GM23338 (cell line): ENCODE results near the gene WNT6.

Experiments used
- CREB1 ChIP-seq: fragments of 250-450 bp; sonication (Bioruptor Pico); IDR thresholded peaks from 2 replicates; pipeline ENCODE4 v1.5.0; 2020; ENCODE audit warnings: low read depth, mild to moderate bottlenecking, moderate library complexity
- CTCF ChIP-seq, 2 experiments: fragments of 200-600 bp in 1 of 2; sonication (generic) in 1 of 2; conservative IDR thresholded peaks; 2 replicates each; pipeline versions ENCODE4 v1.5.1 to v1.6.1; 2016 to 2017; ENCODE audit warnings: antibody characterized with exemption in 2 of 2, low read depth in 2 of 2, mild to moderate bottlenecking in 2 of 2, moderate library complexity in 1 of 2
- EZH2 ChIP-seq: fragments of 200-600 bp; sonication (generic); IDR thresholded peaks from one replicate; pipeline ENCODE4 v1.8.0; 2017; ENCODE audit warnings: antibody characterized with exemption, mild to moderate bottlenecking, low read depth; ENCODE audit not compliant: unreplicated experiment
- EZH2phosphoT487 ChIP-seq: fragments of 200-600 bp; sonication (generic); IDR thresholded peaks from one replicate; pipeline ENCODE4 v1.8.1; 2018; ENCODE audit warnings: antibody characterized with exemption; ENCODE audit not compliant: unreplicated experiment
- JUNB ChIP-seq: IDR thresholded peaks from one replicate; pipeline ENCODE4 v1.6.1; 2016; ENCODE audit warnings: antibody characterized with exemption; ENCODE audit not compliant: unreplicated experiment
- NANOG ChIP-seq: IDR thresholded peaks from 2 replicates; pipeline ENCODE4 v1.6.1; 2016; ENCODE audit warnings: antibody characterized with exemption, borderline replicate concordance
- POLR2AphosphoS5 ChIP-seq: IDR thresholded peaks from 2 replicates; pipeline ENCODE4 v1.6.1; 2016; ENCODE audit warnings: antibody characterized with exemption, low read depth
- STAT1 ChIP-seq: IDR thresholded peaks from one replicate; pipeline ENCODE4 v1.6.1; 2016; ENCODE audit warnings: antibody characterized with exemption; ENCODE audit not compliant: unreplicated experiment
- ZNF114 ChIP-seq: fragments of 250-450 bp; sonication (Bioruptor Pico); IDR thresholded peaks from 2 replicates; pipeline ENCODE4 v1.5.0; 2020; ENCODE audit warnings: mild to moderate bottlenecking, moderate library complexity
- TF ChIP-seq, protein P1 (sequence below): IDR thresholded peaks from one replicate; pipeline ENCODE4 v1.6.1; 2018; ENCODE audit warnings: antibody characterized with exemption; ENCODE audit not compliant: unreplicated experiment
- TF ChIP-seq, protein P2 (sequence below): fragments of 250-450 bp; sonication (Bioruptor Pico); IDR thresholded peaks from 2 replicates; pipeline ENCODE4 v1.5.0; 2020; ENCODE audit warnings: mild to moderate bottlenecking, moderate library complexity

GRCh38 chr2:218839888-218840287 lies 19.7 kb upstream of the WNT6 start:
- TF ChIP-seq CTCF (conservative IDR thresholded peaks at IDR 0.05; ENCODE audit: low read depth in 2 of 2), result no peak
- TF ChIP-seq POLR2AphosphoS5, result no peak
- no peak for TF ChIP-seq STAT1
- no peak for TF ChIP-seq EZH2phosphoT487
- TF ChIP-seq, protein P1, sequence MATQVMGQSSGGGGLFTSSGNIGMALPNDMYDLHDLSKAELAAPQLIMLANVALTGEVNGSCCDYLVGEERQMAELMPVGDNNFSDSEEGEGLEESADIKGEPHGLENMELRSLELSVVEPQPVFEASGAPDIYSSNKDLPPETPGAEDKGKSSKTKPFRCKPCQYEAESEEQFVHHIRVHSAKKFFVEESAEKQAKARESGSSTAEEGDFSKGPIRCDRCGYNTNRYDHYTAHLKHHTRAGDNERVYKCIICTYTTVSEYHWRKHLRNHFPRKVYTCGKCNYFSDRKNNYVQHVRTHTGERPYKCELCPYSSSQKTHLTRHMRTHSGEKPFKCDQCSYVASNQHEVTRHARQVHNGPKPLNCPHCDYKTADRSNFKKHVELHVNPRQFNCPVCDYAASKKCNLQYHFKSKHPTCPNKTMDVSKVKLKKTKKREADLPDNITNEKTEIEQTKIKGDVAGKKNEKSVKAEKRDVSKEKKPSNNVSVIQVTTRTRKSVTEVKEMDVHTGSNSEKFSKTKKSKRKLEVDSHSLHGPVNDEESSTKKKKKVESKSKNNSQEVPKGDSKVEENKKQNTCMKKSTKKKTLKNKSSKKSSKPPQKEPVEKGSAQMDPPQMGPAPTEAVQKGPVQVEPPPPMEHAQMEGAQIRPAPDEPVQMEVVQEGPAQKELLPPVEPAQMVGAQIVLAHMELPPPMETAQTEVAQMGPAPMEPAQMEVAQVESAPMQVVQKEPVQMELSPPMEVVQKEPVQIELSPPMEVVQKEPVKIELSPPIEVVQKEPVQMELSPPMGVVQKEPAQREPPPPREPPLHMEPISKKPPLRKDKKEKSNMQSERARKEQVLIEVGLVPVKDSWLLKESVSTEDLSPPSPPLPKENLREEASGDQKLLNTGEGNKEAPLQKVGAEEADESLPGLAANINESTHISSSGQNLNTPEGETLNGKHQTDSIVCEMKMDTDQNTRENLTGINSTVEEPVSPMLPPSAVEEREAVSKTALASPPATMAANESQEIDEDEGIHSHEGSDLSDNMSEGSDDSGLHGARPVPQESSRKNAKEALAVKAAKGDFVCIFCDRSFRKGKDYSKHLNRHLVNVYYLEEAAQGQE, result no peak
- TF ChIP-seq CREB1 (CRISPR knock-in tag), result no peak
- TF ChIP-seq EZH2, result no peak
- no peak for TF ChIP-seq ZNF114
- TF ChIP-seq JUNB, result no peak
- no peak for TF ChIP-seq NANOG
- TF ChIP-seq, protein P2, sequence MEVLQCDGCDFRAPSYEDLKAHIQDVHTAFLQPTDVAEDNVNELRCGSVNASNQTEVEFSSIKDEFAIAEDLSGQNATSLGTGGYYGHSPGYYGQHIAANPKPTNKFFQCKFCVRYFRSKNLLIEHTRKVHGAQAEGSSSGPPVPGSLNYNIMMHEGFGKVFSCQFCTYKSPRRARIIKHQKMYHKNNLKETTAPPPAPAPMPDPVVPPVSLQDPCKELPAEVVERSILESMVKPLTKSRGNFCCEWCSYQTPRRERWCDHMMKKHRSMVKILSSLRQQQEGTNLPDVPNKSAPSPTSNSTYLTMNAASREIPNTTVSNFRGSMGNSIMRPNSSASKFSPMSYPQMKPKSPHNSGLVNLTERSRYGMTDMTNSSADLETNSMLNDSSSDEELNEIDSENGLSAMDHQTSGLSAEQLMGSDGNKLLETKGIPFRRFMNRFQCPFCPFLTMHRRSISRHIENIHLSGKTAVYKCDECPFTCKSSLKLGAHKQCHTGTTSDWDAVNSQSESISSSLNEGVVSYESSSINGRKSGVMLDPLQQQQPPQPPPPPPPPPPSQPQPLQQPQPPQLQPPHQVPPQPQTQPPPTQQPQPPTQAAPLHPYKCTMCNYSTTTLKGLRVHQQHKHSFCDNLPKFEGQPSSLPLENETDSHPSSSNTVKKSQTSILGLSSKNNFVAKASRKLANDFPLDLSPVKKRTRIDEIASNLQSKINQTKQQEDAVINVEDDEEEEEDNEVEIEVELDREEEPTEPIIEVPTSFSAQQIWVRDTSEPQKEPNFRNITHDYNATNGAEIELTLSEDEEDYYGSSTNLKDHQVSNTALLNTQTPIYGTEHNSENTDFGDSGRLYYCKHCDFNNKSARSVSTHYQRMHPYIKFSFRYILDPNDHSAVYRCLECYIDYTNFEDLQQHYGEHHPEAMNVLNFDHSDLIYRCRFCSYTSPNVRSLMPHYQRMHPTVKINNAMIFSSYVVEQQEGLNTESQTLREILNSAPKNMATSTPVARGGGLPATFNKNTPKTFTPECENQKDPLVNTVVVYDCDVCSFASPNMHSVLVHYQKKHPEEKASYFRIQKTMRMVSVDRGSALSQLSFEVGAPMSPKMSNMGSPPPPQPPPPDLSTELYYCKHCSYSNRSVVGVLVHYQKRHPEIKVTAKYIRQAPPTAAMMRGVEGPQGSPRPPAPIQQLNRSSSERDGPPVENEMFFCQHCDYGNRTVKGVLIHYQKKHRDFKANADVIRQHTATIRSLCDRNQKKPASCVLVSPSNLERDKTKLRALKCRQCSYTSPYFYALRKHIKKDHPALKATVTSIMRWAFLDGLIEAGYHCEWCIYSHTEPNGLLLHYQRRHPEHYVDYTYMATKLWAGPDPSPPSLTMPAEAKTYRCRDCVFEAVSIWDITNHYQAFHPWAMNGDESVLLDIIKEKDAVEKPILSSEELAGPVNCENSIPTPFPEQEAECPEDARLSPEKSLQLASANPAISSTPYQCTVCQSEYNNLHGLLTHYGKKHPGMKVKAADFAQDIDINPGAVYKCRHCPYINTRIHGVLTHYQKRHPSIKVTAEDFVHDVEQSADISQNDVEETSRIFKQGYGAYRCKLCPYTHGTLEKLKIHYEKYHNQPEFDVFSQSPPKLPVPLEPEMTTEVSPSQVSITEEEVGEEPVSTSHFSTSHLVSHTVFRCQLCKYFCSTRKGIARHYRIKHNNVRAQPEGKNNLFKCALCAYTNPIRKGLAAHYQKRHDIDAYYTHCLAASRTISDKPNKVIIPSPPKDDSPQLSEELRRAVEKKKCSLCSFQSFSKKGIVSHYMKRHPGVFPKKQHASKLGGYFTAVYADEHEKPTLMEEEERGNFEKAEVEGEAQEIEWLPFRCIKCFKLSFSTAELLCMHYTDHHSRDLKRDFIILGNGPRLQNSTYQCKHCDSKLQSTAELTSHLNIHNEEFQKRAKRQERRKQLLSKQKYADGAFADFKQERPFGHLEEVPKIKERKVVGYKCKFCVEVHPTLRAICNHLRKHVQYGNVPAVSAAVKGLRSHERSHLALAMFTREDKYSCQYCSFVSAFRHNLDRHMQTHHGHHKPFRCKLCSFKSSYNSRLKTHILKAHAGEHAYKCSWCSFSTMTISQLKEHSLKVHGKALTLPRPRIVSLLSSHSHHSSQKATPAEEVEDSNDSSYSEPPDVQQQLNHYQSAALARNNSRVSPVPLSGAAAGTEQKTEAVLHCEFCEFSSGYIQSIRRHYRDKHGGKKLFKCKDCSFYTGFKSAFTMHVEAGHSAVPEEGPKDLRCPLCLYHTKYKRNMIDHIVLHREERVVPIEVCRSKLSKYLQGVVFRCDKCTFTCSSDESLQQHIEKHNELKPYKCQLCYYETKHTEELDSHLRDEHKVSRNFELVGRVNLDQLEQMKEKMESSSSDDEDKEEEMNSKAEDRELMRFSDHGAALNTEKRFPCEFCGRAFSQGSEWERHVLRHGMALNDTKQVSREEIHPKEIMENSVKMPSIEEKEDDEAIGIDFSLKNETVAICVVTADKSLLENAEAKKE (CRISPR knock-in tag), result no peak
